ENCODE results near the gene TEKT1. TPM values are rescaled to one million over a fixed set of nuclear protein-coding genes. Genes with fewer than 3 reads are reported as not detected.

TEKT1 gene
- total RNA-seq, 1 experiment from 2014 or later: not detected

DNA sequence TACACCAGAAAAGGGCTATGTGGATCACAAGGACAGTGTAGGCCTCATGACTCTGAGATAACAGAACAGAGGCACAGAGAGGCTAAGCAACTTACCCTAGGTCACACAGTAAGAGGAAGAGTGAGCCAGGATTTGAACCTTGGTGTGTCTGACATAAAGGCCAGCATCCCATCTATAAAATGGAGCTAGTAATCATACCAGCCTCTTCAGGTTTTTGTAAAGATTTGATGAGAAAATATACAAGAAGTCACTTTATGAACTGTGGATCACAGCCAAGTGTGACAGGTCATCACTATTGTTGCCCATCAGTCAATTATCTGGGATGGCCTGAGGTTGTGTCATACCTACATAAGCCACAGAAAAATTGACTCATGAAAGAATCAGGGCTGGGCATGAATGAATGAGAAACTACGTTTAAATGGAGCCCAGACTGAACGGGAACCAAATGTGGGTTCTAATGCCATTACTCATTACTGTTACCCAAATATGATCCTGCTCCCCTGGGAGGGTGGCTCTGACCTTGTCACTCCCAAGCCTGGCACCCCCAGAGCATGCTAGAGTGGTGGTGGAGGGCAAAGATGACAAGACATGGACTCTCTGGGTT lies 34.5 kb downstream of the TEKT1 start:
- POLR2A ChIA-PET (ENCODE audit: low non-redundant PET): no interaction called here
- no peak for DNase-seq (ENCODE audit: low spot score)
- Histone ChIP-seq H3K27ac (ENCODE audit: low read depth, low read length, poor library complexity, severe bottlenecking) (no peak overlapping the region), H3K4me1 (ENCODE audit: insufficient read depth, low read length, poor library complexity, severe bottlenecking) (no peaks in the 10 kb centered on the region), H3K36me3 (ENCODE audit: insufficient read depth, low read length, poor library complexity, severe bottlenecking) (no peaks in the 10 kb centered on the region), H3K4me3 (ENCODE audit: low read depth, low read length, poor library complexity, severe bottlenecking) (no peak overlapping the region), H3K27me3 (replicated peaks; ENCODE audit: insufficient read depth, low read depth, low read length, poor library complexity) (peaks cover 26% of the 10 kb centered on the region), H3K9me3 (ENCODE audit: low read depth, low read length, poor library complexity, severe bottlenecking) (no peaks in the 10 kb centered on the region)
- TF ChIP-seq EZH2 (IDR thresholded peaks at IDR 0.05; ENCODE audit: borderline replicate concordance, low read depth, low read length, poor library complexity, severe bottlenecking): no peak
- TF ChIP-seq, protein P1, sequence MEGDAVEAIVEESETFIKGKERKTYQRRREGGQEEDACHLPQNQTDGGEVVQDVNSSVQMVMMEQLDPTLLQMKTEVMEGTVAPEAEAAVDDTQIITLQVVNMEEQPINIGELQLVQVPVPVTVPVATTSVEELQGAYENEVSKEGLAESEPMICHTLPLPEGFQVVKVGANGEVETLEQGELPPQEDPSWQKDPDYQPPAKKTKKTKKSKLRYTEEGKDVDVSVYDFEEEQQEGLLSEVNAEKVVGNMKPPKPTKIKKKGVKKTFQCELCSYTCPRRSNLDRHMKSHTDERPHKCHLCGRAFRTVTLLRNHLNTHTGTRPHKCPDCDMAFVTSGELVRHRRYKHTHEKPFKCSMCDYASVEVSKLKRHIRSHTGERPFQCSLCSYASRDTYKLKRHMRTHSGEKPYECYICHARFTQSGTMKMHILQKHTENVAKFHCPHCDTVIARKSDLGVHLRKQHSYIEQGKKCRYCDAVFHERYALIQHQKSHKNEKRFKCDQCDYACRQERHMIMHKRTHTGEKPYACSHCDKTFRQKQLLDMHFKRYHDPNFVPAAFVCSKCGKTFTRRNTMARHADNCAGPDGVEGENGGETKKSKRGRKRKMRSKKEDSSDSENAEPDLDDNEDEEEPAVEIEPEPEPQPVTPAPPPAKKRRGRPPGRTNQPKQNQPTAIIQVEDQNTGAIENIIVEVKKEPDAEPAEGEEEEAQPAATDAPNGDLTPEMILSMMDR (conservative IDR thresholded peaks at IDR 0.05; ENCODE audit: low read depth, low read length): no peak
- CTCF ChIA-PET: no interaction called here
- no TSS peak for BruUV-seq (replicated peaks)
- intact Hi-C loops (cut with micrococcal nuclease; ENCODE audit: unreplicated experiment): no loop called here

DNA sequence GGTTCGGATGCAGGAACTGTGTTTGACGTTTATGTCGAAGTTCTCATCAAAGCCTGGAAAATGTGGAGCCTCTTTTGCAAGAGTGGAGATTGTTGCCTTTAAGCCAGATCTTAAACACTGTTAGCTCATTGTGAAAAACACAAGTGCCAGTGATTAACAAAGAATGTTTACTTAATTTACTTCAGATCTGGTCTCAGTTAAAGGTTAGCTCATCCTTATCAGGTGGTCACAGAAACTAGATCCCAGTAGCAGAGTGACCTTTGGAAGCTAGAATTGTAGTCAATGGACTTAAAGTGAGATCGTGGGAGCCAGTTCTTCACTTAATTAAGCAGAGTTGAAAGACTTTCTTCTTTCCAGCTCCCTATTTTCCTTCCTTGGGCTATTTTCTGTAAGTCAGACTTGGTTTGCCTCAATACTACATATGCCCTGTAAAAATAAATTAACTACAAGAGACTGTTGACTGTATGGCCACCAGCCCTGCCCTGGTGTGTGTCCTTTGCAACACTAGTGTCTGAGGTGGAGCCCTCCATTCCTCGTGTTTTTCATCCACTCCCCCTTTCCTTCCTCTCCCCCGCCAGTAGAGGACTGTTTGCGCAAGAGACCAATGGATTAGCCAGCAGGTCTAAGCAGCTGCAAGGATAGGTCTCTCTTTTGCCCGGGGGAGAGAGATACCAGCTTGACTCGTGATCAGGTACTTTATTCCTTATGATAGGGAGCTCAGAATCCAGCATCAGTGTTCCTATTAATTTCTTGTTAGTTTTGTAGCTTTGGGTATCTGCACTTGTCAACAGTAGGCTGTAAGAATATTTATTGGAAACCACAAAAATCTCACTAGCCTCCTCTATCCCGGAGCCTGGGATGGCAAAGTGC lies 35.3 kb downstream of the TEKT1 start:
- ChIA-PET POLR2A (ENCODE audit: low non-redundant PET) (no interaction called here), CTCF (no interaction called here)
- Histone ChIP-seq H3K9me3 (ENCODE audit: low read depth, low read length, poor library complexity, severe bottlenecking) (no peaks in the 10 kb centered on the region), H3K27me3 (replicated peaks; ENCODE audit: insufficient read depth, low read depth, low read length, poor library complexity) (peaks cover 31% of the 10 kb centered on the region), H3K36me3 (ENCODE audit: insufficient read depth, low read length, poor library complexity, severe bottlenecking) (no peaks in the 10 kb centered on the region), H3K27ac (ENCODE audit: low read depth, low read length, poor library complexity, severe bottlenecking) (no peak overlapping the region), H3K4me3 (ENCODE audit: low read depth, low read length, poor library complexity, severe bottlenecking) (no peak overlapping the region), H3K4me1 (ENCODE audit: insufficient read depth, low read length, poor library complexity, severe bottlenecking) (no peaks in the 10 kb centered on the region)
- BruUV-seq (replicated peaks): no TSS peak
- TF ChIP-seq, protein P1 (conservative IDR thresholded peaks at IDR 0.05; ENCODE audit: low read depth, low read length): no peak
- TF ChIP-seq EZH2 (IDR thresholded peaks at IDR 0.05; ENCODE audit: borderline replicate concordance, low read depth, low read length, poor library complexity, severe bottlenecking): no peak
- intact Hi-C loops (cut with micrococcal nuclease; ENCODE audit: unreplicated experiment): no loop called here
- no peak for DNase-seq (ENCODE audit: low spot score)

DNA sequence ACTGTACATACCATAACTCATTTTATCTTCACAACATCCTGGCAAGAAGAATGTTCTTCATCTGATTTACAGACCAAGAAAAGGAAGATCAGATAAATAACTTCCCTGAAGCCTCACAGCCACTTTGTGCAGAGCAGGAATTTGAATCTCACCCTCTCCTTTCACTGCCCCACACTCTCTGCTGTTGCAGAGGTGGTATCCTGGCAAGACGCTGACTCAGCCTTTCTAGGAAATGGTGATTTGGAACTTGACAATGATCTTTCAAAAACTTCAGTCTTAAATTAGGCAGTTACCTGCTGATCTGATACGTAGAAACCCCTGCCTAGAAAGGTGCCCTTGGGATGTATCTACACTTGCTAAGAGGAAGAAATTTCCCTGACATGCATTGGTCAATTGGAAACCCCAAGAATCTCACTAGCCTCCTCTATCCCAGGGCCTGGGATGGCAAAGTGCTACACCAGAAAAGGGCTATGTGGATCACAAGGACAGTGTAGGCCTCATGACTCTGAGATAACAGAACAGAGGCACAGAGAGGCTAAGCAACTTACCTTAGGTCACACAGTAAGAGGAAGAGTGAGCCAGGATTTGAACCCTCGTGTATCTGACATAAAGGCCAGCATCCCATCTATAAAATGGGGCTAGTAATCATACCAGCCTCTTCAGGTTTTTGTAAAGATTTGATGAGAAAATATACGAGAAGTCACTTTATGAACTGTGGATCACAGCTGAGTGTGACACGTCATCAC lies 37.6 kb downstream of the TEKT1 start:
- Histone ChIP-seq H3K4me1 (ENCODE audit: insufficient read depth, low read length, poor library complexity, severe bottlenecking) (no peaks in the 10 kb centered on the region), H3K4me3 (ENCODE audit: low read depth, low read length, poor library complexity, severe bottlenecking) (no peak overlapping the region), H3K27ac (ENCODE audit: low read depth, low read length, poor library complexity, severe bottlenecking) (no peak overlapping the region), H3K27me3 (replicated peaks; ENCODE audit: insufficient read depth, low read depth, low read length, poor library complexity) (peaks cover 36% of the 10 kb centered on the region), H3K9me3 (ENCODE audit: low read depth, low read length, poor library complexity, severe bottlenecking) (no peaks in the 10 kb centered on the region), H3K36me3 (ENCODE audit: insufficient read depth, low read length, poor library complexity, severe bottlenecking) (no peaks in the 10 kb centered on the region)
- intact Hi-C loops (cut with micrococcal nuclease; ENCODE audit: unreplicated experiment): no loop called here
- POLR2A ChIA-PET (ENCODE audit: low non-redundant PET): no interaction called here
- DNase-seq (ENCODE audit: low spot score): no peak
- no TSS peak for BruUV-seq (replicated peaks)
- no peak for TF ChIP-seq EZH2 (IDR thresholded peaks at IDR 0.05; ENCODE audit: borderline replicate concordance, low read depth, low read length, poor library complexity, severe bottlenecking)
- TF ChIP-seq, protein P1 (conservative IDR thresholded peaks at IDR 0.05; ENCODE audit: low read depth, low read length): no peak
- CTCF ChIA-PET: no interaction called here

Measured in A673 (cell line).